ENCODE measurements around the gene DUT. TPM values are rescaled to one million over a fixed set of nuclear protein-coding genes. Genes with fewer than 3 reads are reported as not detected.

Gene DUT
- total and polyA plus RNA-seq, 5 donors from 2014 or later, result 60.3 to 124 (median 110) TPM

DNA sequence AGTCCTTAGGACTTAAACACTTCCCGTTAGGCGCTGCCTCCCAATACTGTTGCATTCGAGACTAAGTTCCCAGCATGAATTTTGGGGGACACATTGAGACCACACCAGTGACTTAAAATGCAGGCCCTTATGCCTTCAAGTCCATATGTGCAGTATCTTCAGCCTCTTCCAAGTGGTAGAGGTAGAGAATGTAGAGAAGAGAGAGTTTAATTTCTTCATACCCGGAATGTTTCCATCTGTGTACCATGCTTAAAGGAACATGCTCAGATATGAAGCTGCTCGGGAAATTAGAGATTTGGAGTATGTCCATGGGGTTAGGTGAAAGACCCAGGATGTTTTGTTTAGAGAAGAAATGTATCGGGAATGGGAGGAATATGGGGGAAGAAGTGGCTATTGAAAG is 12.6 kb downstream of the DUT start:
- Mint-ChIP-seq H3K27ac (peak overlapping the region in 1 of 3 donors; percentile 37), H3K4me1 (peaks cover 0 to 12% (median 6%) of the 10 kb centered on the region in 4 donors), H3K27me3 (no peaks in the 10 kb centered on the region), H3K4me3 (no peak overlapping the region), H3K9me3 (no peaks in the 10 kb centered on the region), H3K36me3 (peaks cover 10% of the 10 kb centered on the region)
- Histone ChIP-seq H3K4me3 (ENCODE audit: low read depth, low read length) (no peak overlapping the region), H3K36me3 (ENCODE audit: control insufficient read depth, insufficient read depth, low read length) (peaks cover 15% of the 10 kb centered on the region), H3K9me3 (ENCODE audit: control insufficient read depth in 2 of 2, low read length in 2 of 2) (no peaks in the 10 kb centered on the region), H3K4me1 (ENCODE audit: control insufficient read depth, insufficient read depth, low read length, poor library complexity, severe bottlenecking) (no peaks in the 10 kb centered on the region), H3K27ac (ENCODE audit: insufficient read depth, low read length, poor library complexity, severe bottlenecking) (no peak overlapping the region), H3K27me3 (ENCODE audit: control insufficient read depth, insufficient read depth, low read length) (no peaks in the 10 kb centered on the region)
- ATAC-seq (ENCODE audit: low read depth in 2 of 2) (no peak), DNase-seq (no peak)

- peaks cover 14% of the 10 kb centered on the region for H3K36me3 ChIP-seq (ENCODE audit: control insufficient read depth, insufficient read depth, low read length)
- no peaks in the 10 kb centered on the region for H3K4me1 ChIP-seq (ENCODE audit: control insufficient read depth, insufficient read depth, low read length, poor library complexity, severe bottlenecking)
- no peak overlapping the region for H3K4me3 ChIP-seq (ENCODE audit: low read depth, low read length)
- H3K4me1 Mint-ChIP-seq, result peaks cover 0 to 7% (median 1%) of the 10 kb centered on the region in 4 donors
- no peak for DNase-seq
- no peaks in the 10 kb centered on the region for H3K27me3 Mint-ChIP-seq
- H3K9me3 Mint-ChIP-seq, result no peaks in the 10 kb centered on the region
- H3K27ac Mint-ChIP-seq, result peak overlapping the region in 1 of 3 donors; percentile 51
- no peaks in the 10 kb centered on the region for H3K9me3 ChIP-seq (ENCODE audit: control insufficient read depth in 2 of 2, low read length in 2 of 2)
- H3K36me3 Mint-ChIP-seq, result peaks cover 6% of the 10 kb centered on the region
- no peak overlapping the region for H3K4me3 Mint-ChIP-seq
- H3K27ac ChIP-seq (ENCODE audit: insufficient read depth, low read length, poor library complexity, severe bottlenecking), result no peak overlapping the region
- ATAC-seq (ENCODE audit: low read depth in 2 of 2), result no peak
- no peaks in the 10 kb centered on the region for H3K27me3 ChIP-seq (ENCODE audit: control insufficient read depth, insufficient read depth, low read length)
These were observed 14.3 kb downstream of the DUT start for GRCh38 chr15:48345516-48345915.

- no peak overlapping the region for H3K27ac Mint-ChIP-seq
- H3K4me3 Mint-ChIP-seq, result peak overlapping the region in 1 of 4 donors; percentile 33
- H3K27me3 ChIP-seq (ENCODE audit: control insufficient read depth, insufficient read depth, low read length), result peaks cover 2% of the 10 kb centered on the region
- H3K9me3 ChIP-seq (ENCODE audit: control insufficient read depth in 2 of 2, low read length in 2 of 2), result no peaks in the 10 kb centered on the region
- H3K27me3 Mint-ChIP-seq, result peaks cover 6% of the 10 kb centered on the region
- ATAC-seq (ENCODE audit: low read depth in 2 of 2) (peak; percentile 62 to 78), DNase-seq (peak; percentile 24 to 73 (median 46))
- H3K4me3 ChIP-seq (ENCODE audit: low read depth, low read length), result no peak overlapping the region
- peaks cover 0 to 2% (median 0%) of the 10 kb centered on the region in 7 donors for H3K9me3 Mint-ChIP-seq
- no peaks in the 10 kb centered on the region for H3K36me3 ChIP-seq (ENCODE audit: control insufficient read depth, insufficient read depth, low read length)
- H3K4me1 Mint-ChIP-seq, result peaks cover 0 to 11% (median 2%) of the 10 kb centered on the region in 4 donors
- H3K4me1 ChIP-seq (ENCODE audit: control insufficient read depth, insufficient read depth, low read length, poor library complexity, severe bottlenecking), result peaks cover 4% of the 10 kb centered on the region
- no peaks in the 10 kb centered on the region for H3K36me3 Mint-ChIP-seq
- no peak overlapping the region for H3K27ac ChIP-seq (ENCODE audit: insufficient read depth, low read length, poor library complexity, severe bottlenecking)
These were observed 21.3 kb downstream of the DUT start for GRCh38 chr15:48352474-48353072.

DNA sequence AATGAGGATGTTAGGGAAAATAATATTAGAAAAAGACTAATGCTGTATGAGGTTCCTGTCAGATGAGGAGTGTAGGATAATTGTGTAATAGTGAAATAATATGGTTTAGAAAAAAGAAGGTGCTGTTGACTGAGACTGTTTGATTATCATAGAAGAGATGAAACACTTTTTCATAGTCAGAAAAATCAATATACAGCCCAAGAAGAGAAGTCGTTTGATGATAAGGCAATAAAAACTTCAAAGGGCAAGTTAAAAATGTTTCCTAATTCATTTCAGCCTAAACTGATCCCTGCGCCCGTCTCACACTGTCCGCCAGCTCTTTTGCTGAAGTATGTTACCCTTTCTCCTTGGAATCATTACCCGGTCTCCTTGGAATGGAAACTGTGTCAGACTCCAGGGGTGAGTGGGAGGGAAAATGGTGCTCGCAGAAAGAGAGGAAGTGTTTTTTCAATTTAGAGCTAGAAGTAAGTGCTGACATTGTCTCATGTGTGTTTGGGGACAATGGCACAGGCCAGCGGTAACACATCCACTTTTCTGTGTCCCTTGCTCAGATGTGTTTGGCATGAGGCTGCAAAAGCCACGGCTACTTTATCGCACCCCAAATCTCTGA is 23.6 kb downstream of the DUT start:
- DNase-seq (no peak), ATAC-seq (ENCODE audit: low read depth in 2 of 2) (no peak)
- Mint-ChIP-seq H3K27ac (peak overlapping the region in 1 of 3 donors; percentile 40), H3K4me1 (peaks cover 0 to 18% (median 7%) of the 10 kb centered on the region in 4 donors), H3K36me3 (no peaks in the 10 kb centered on the region), H3K4me3 (no peak overlapping the region), H3K9me3 (peaks cover 0 to 2% (median 0%) of the 10 kb centered on the region in 7 donors), H3K27me3 (peaks cover 11% of the 10 kb centered on the region)
- no peak overlapping the region for H3K27ac ChIP-seq (ENCODE audit: insufficient read depth, low read length, poor library complexity, severe bottlenecking)
- peaks cover 4% of the 10 kb centered on the region for H3K4me1 ChIP-seq (ENCODE audit: control insufficient read depth, insufficient read depth, low read length, poor library complexity, severe bottlenecking)
- no peaks in the 10 kb centered on the region for H3K9me3 ChIP-seq (ENCODE audit: control insufficient read depth in 2 of 2, low read length in 2 of 2)
- no peak overlapping the region for H3K4me3 ChIP-seq (ENCODE audit: low read depth, low read length)
- no peaks in the 10 kb centered on the region for H3K36me3 ChIP-seq (ENCODE audit: control insufficient read depth, insufficient read depth, low read length)
- H3K27me3 ChIP-seq (ENCODE audit: control insufficient read depth, insufficient read depth, low read length), result peaks cover 2% of the 10 kb centered on the region

DNA sequence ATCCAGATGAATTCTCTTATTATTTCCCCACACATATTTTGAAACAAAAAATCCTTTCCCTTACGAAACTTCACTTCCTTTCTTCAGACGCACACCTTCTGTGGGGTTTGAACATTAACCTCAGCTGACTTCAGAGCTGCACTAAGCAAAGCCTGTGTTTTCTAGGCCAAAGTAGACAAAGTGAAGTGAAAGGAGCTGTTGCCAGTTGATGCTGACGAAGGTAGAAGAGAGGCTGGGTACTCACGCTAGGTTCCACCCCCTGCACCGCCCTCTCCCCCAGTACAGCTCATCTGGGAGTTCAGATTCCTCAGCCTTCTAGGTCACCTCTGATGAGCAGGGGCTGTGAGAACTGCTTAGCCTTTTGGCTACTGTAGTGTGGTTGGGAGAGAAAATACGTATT is 24.1 kb downstream of the DUT start:
- no peaks in the 10 kb centered on the region for H3K36me3 Mint-ChIP-seq
- ATAC-seq (ENCODE audit: low read depth in 2 of 2) (no peak), DNase-seq (no peak)
- Histone ChIP-seq H3K27me3 (ENCODE audit: control insufficient read depth, insufficient read depth, low read length) (peaks cover 2% of the 10 kb centered on the region), H3K9me3 (ENCODE audit: control insufficient read depth in 2 of 2, low read length in 2 of 2) (no peaks in the 10 kb centered on the region), H3K4me1 (ENCODE audit: control insufficient read depth, insufficient read depth, low read length, poor library complexity, severe bottlenecking) (peaks cover 4% of the 10 kb centered on the region), H3K36me3 (ENCODE audit: control insufficient read depth, insufficient read depth, low read length) (no peaks in the 10 kb centered on the region), H3K4me3 (ENCODE audit: low read depth, low read length) (no peak overlapping the region), H3K27ac (ENCODE audit: insufficient read depth, low read length, poor library complexity, severe bottlenecking) (no peak overlapping the region)
- peaks cover 0 to 16% (median 7%) of the 10 kb centered on the region in 4 donors for H3K4me1 Mint-ChIP-seq
- peaks cover 11% of the 10 kb centered on the region for H3K27me3 Mint-ChIP-seq
- H3K9me3 Mint-ChIP-seq, result peaks cover 0 to 2% (median 0%) of the 10 kb centered on the region in 7 donors
- peak overlapping the region in 1 of 3 donors; percentile 40 for H3K27ac Mint-ChIP-seq
- no peak overlapping the region for H3K4me3 Mint-ChIP-seq

GRCh38 chr15:48358229-48359152 is 27.3 kb downstream of the DUT start:
- Histone ChIP-seq H3K9me3 (ENCODE audit: control insufficient read depth in 2 of 2, low read length in 2 of 2) (no peaks in the 10 kb centered on the region), H3K36me3 (ENCODE audit: control insufficient read depth, insufficient read depth, low read length) (no peaks in the 10 kb centered on the region), H3K27me3 (ENCODE audit: control insufficient read depth, insufficient read depth, low read length) (peaks cover 2% of the 10 kb centered on the region), H3K4me1 (ENCODE audit: control insufficient read depth, insufficient read depth, low read length, poor library complexity, severe bottlenecking) (no peaks in the 10 kb centered on the region), H3K4me3 (ENCODE audit: low read depth, low read length) (no peak overlapping the region), H3K27ac (ENCODE audit: insufficient read depth, low read length, poor library complexity, severe bottlenecking) (no peak overlapping the region)
- ATAC-seq (ENCODE audit: low read depth in 2 of 2) (no peak), DNase-seq (peak in 1 of 3 donors; percentile 18)
- Mint-ChIP-seq H3K9me3 (peaks cover 0 to 4% (median 0%) of the 10 kb centered on the region in 7 donors), H3K27me3 (peaks cover 11% of the 10 kb centered on the region), H3K4me3 (peak overlapping the region in 1 of 4 donors; percentile 25), H3K27ac (peak overlapping the region in 2 of 3 donors; percentile 17 to 21), H3K4me1 (peaks cover 0 to 10% (median 4%) of the 10 kb centered on the region in 4 donors), H3K36me3 (no peaks in the 10 kb centered on the region)

- peaks cover 5% of the 10 kb centered on the region for H3K27me3 Mint-ChIP-seq
- H3K36me3 Mint-ChIP-seq, result no peaks in the 10 kb centered on the region
- no peak for ATAC-seq (ENCODE audit: low read depth in 2 of 2)
- peaks cover 0 to 10% (median 4%) of the 10 kb centered on the region in 4 donors for H3K4me1 Mint-ChIP-seq
- Histone ChIP-seq H3K4me3 (ENCODE audit: low read depth, low read length) (no peak overlapping the region), H3K27me3 (ENCODE audit: control insufficient read depth, insufficient read depth, low read length) (peaks cover 6% of the 10 kb centered on the region), H3K9me3 (ENCODE audit: control insufficient read depth in 2 of 2, low read length in 2 of 2) (no peaks in the 10 kb centered on the region), H3K36me3 (ENCODE audit: control insufficient read depth, insufficient read depth, low read length) (no peaks in the 10 kb centered on the region), H3K4me1 (ENCODE audit: control insufficient read depth, insufficient read depth, low read length, poor library complexity, severe bottlenecking) (no peaks in the 10 kb centered on the region), H3K27ac (ENCODE audit: insufficient read depth, low read length, poor library complexity, severe bottlenecking) (no peak overlapping the region)
- no peak overlapping the region for H3K4me3 Mint-ChIP-seq
- no peak overlapping the region for H3K27ac Mint-ChIP-seq
- H3K9me3 Mint-ChIP-seq, result peaks cover 0 to 4% (median 0%) of the 10 kb centered on the region in 7 donors
- DNase-seq, result no peak
These were observed 29.6 kb downstream of the DUT start for GRCh38 chr15:48360841-48361240.

All from CD4-positive, CD25-positive, alpha-beta regulatory T cell (primary cell).